PC-9 (cell line): ENCODE results near the gene CALM3. TPM values are rescaled to one million over a fixed set of nuclear protein-coding genes. Genes with fewer than 3 reads are reported as not detected.
"Not testable (repeated sequence)": the region's sequence is repeated elsewhere in the genome, so short reads cannot be mapped to it uniquely, and the experiment has no call there.

Source experiments
- BruUV-seq: library from RNA; stranded (reverse); fragments of 400-500 nt; replicated peaks from 2 replicates; lab custom pipeline; 2021; lab: Mats Ljungman, UMichigan
- CTCF ChIA-PET: fragments of 300-600 bp; sonication (Branson Sonifier 250); formaldehyde crosslinking; loops from one replicate; lab custom pipeline; 2022; ENCODE audit warnings: antibody characterized with exemption; lab: Charles Lee
- POLR2A ChIA-PET: fragments of 300-600 bp; sonication (Branson Sonifier 250); formaldehyde crosslinking; loops from one replicate; lab custom pipeline; 2022; ENCODE audit warnings: antibody characterized with exemption; ENCODE audit not compliant: unreplicated experiment; lab: Charles Lee
- DNase-seq, 2 experiments: peaks; one replicate each; pipeline versions ENCODE4 v3.0.0 to v3.0.0-alpha.2; 2015 to 2022; ENCODE audit warnings: mixed read lengths in 1 of 2
- H2AFZ ChIP-seq: fragments of 200-600 bp; sonication (generic); 2 replicates; pipeline ENCODE4 v1.8.1; 2017; ENCODE audit warnings: antibody characterized with exemption
- H3F3A ChIP-seq: fragments of 200-600 bp; sonication (generic); 2 replicates; pipeline ENCODE4 v1.8.1; 2017; ENCODE audit warnings: antibody characterized with exemption, mild to moderate bottlenecking, low read depth; ENCODE audit not compliant: insufficient read depth
- H3K27ac ChIP-seq: fragments of 200-600 bp; sonication (generic); 2 replicates; pipeline ENCODE4 v1.6.1; 2016; ENCODE audit warnings: mixed run types
- H3K27me3 ChIP-seq: fragments of 200-600 bp; sonication (generic); 2 replicates; pipeline ENCODE4 v1.6.1; 2016; ENCODE audit warnings: low read depth, mixed run types; ENCODE audit not compliant: insufficient read depth
- H3K36me3 ChIP-seq: fragments of 200-600 bp; sonication (generic); 2 replicates; pipeline ENCODE4 v1.6.1; 2016; ENCODE audit warnings: low read depth, mixed run types
- H3K4me1 ChIP-seq: fragments of 200-600 bp; sonication (generic); replicated peaks from 2 replicates; pipeline ENCODE4 v1.6.1; 2016; ENCODE audit warnings: mixed run types; ENCODE audit not compliant: insufficient read depth
- H3K4me2 ChIP-seq: fragments of 200-600 bp; sonication (generic); 2 replicates; pipeline ENCODE4 v1.6.1; 2017; ENCODE audit warnings: mixed run types
- H3K4me3 ChIP-seq: fragments of 200-600 bp; sonication (generic); 2 replicates; pipeline ENCODE4 v1.6.1; 2016; ENCODE audit warnings: mixed run types
- H3K79me2 ChIP-seq: fragments of 200-600 bp; sonication (generic); 2 replicates; pipeline ENCODE4 v1.6.1; 2017; ENCODE audit warnings: low read depth, mixed run types
- H3K9me2 ChIP-seq: fragments of 200-600 bp; sonication (generic); 2 replicates; pipeline ENCODE4 v1.8.1; 2017; ENCODE audit warnings: mild to moderate bottlenecking; ENCODE audit not compliant: insufficient read depth
- H3K9me3 ChIP-seq: fragments of 200-600 bp; sonication (generic); 2 replicates; pipeline ENCODE4 v1.8.1; 2016; ENCODE audit warnings: low read depth; ENCODE audit not compliant: insufficient read depth
- H4K20me1 ChIP-seq: fragments of 200-600 bp; sonication (generic); 2 replicates; pipeline ENCODE4 v1.8.1; 2017; ENCODE audit not compliant: insufficient read depth
- CTCF ChIP-seq: fragments of 200-600 bp; sonication (generic); conservative IDR thresholded peaks from 2 replicates; pipeline ENCODE4 v1.6.1; 2017; ENCODE audit warnings: mixed run types, antibody characterized with exemption, mild to moderate bottlenecking, moderate library complexity
- EZH2 ChIP-seq: fragments of 200-600 bp; sonication (generic); IDR thresholded peaks from 2 replicates; pipeline ENCODE4 v1.8.0; 2017; ENCODE audit warnings: antibody characterized with exemption, low read depth
- intact Hi-C: fragments of 100-400 bp; cut with micrococcal nuclease; formaldehyde crosslinking; loops from one replicate; pipeline ENCODE4 v1.10.0; 2022; ENCODE audit not compliant: unreplicated experiment
- total RNA-seq: library from RNA; stranded (reverse); gene quantifications from 2 replicates; pipeline ENCODE4 v1.2.3, GENCODE V29; 2021

CALM3 gene
- total RNA-seq, 1 experiment from 2014 or later, result 239 TPM

- TF ChIP-seq EZH2 (no peak), CTCF (no peak)
- H3K4me3 ChIP-seq, result no peak overlapping the region
- BruUV-seq, result no TSS peak
- no peak overlapping the region for H3K4me2 ChIP-seq
- intact Hi-C loops, result no loop called here
- ChIA-PET CTCF (interaction anchor here (0.6 kb wide), 2 partner anchors 11 to 127 kb away, joined by 4 to 8 read pairs; no protein-coding TSS in a partner anchor), POLR2A (no interaction called here)
- no peak for DNase-seq
- H3K27ac ChIP-seq, result no peak overlapping the region
- no peaks in the 10 kb centered on the region for H3K79me2 ChIP-seq
- no peaks in the 10 kb centered on the region for H3K4me1 ChIP-seq
- no peaks in the 10 kb centered on the region for H3K27me3 ChIP-seq
- H3K9me3 ChIP-seq, result peaks cover 8% of the 10 kb centered on the region; the same call in 1 of the 2 replicates
- H3F3A ChIP-seq, result no peaks in the 10 kb centered on the region
- H3K9me2 ChIP-seq, result no peaks in the 10 kb centered on the region
- no peak overlapping the region for H2AFZ ChIP-seq
- H4K20me1 ChIP-seq, result no peaks in the 10 kb centered on the region
- no peaks in the 10 kb centered on the region for H3K36me3 ChIP-seq
Observed at GRCh38 chr19:46555628-46556280, 45.4 kb upstream of the CALM3 start.

- H3K4me3 ChIP-seq, H3K9me2 ChIP-seq, H3K4me2 ChIP-seq, H3K79me2 ChIP-seq, H3K27me3 ChIP-seq, H3K9me3 ChIP-seq, H3K4me1 ChIP-seq, H2AFZ ChIP-seq, H3F3A ChIP-seq, intact Hi-C loops, H4K20me1 ChIP-seq, BruUV-seq, CTCF ChIA-PET, POLR2A ChIA-PET, DNase-seq, H3K27ac ChIP-seq, H3K36me3 ChIP-seq: not testable (repeated sequence)
Observed at GRCh38 chr19:46556471-46556870, 44.7 kb upstream of the CALM3 start.

GRCh38 chr19:46559203-46559602 lies 41.9 kb upstream of the CALM3 start:
- no peaks in the 10 kb centered on the region for H3K27me3 ChIP-seq
- CTCF ChIA-PET, result no interaction called here
- no peak for DNase-seq
- H3K4me2 ChIP-seq, result no peak overlapping the region
- no peaks in the 10 kb centered on the region for H3K36me3 ChIP-seq
- H3K27ac ChIP-seq, result no peak overlapping the region
- H3K9me3 ChIP-seq, result 0 out of 2 replicates have a peak, but pooled peaks cover 4% of the 10 kb centered on the region
- TF ChIP-seq EZH2 (no peak), CTCF (no peak)
- no peaks in the 10 kb centered on the region for H3K4me1 ChIP-seq
- no TSS peak for BruUV-seq
- no peaks in the 10 kb centered on the region for H3K9me2 ChIP-seq
- H4K20me1 ChIP-seq, result no peaks in the 10 kb centered on the region
- no peaks in the 10 kb centered on the region for H3F3A ChIP-seq
- POLR2A ChIA-PET, result no interaction called here
- intact Hi-C loops, result no loop called here
- no peak overlapping the region for H2AFZ ChIP-seq
- no peaks in the 10 kb centered on the region for H3K79me2 ChIP-seq
- H3K4me3 ChIP-seq, result no peak overlapping the region

GRCh38 chr19:46559675-46560074 lies 41.5 kb upstream of the CALM3 start:
- H3K9me2 ChIP-seq, H3K4me3 ChIP-seq, H3K36me3 ChIP-seq, H3K27me3 ChIP-seq, H3K4me1 ChIP-seq, H3K27ac ChIP-seq, H3K9me3 ChIP-seq, H3K79me2 ChIP-seq, H4K20me1 ChIP-seq, BruUV-seq, H2AFZ ChIP-seq, H3F3A ChIP-seq, DNase-seq, POLR2A ChIA-PET, H3K4me2 ChIP-seq, intact Hi-C loops, CTCF ChIA-PET: not testable (repeated sequence)
